ENCODE results near the gene FADS1.
A peak's percentile ranks its signal among the peaks of the same experiment; 100 is the strongest.

The FADS1 gene

DNA sequence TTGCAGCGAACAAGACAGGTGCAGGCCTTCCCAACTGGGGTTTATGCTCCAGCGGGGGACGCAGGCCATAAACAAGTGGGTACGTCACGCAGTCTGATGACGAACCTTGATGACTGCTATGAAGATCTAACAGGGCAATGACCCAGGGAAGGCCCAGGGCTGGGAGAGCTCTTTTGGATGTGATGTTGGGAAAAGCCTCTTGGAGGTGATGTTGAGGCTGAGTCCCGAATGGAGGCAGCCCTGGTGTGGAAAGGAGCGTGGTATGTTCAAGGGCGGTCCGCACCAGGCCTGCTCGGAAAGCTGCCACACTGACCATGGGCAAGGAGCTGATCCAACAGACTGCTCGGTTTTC is 17.1 kb upstream of the FADS1 start:
- H2AFZ ChIP-seq (ENCODE audit: low read length, unreplicated experiment) = no peak overlapping the region
- peak overlapping the region; percentile 70; the same call in 1 of the 2 replicates for H3K27ac ChIP-seq (ENCODE audit: low read depth, low read length)
- H3K27me3 ChIP-seq (ENCODE audit: insufficient read depth, low read length) = no peaks in the 10 kb centered on the region
- peaks cover 41% of the 10 kb centered on the region for H3K4me1 ChIP-seq (ENCODE audit: control insufficient read depth, insufficient read depth, low read length, unreplicated experiment)
- H3K4me3 ChIP-seq (ENCODE audit: low read depth, low read length) = no peak overlapping the region
- H3K79me2 ChIP-seq (ENCODE audit: control insufficient read depth, insufficient read depth, low read length, unreplicated experiment) = peaks cover 31% of the 10 kb centered on the region
- H3K36me3 ChIP-seq (ENCODE audit: insufficient read depth, low read length) = 0 out of 2 replicates have a peak, but pooled peaks cover 5% of the 10 kb centered on the region

DNA sequence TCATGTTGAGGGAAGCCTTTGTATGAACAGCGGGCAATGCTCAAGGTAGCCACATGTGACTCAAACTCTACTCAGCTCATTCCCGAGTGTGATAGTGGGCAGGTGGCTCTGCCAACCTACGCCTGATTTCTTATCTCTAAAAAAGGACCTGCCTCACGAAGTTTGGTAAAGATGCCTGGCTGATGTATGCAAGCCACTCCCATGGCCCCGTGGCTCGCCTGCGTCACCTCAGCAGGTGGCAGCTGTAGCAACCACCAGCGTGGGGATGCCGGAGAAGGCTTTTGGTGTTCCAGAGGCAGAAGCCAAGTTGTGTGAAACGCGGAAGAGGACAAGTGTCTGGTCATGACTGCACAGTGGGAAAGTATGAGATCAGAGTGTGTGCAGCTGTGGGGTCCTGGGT is 16.7 kb upstream of the FADS1 start:
- Histone ChIP-seq H3K4me3 (ENCODE audit: low read depth, low read length) (no peak overlapping the region), H3K36me3 (ENCODE audit: insufficient read depth, low read length) (0 out of 2 replicates have a peak, but pooled peaks cover 5% of the 10 kb centered on the region), H3K4me1 (ENCODE audit: control insufficient read depth, insufficient read depth, low read length, unreplicated experiment) (peaks cover 41% of the 10 kb centered on the region), H2AFZ (ENCODE audit: low read length, unreplicated experiment) (no peak overlapping the region), H3K27ac (ENCODE audit: low read depth, low read length) (no peak overlapping the region), H3K27me3 (ENCODE audit: insufficient read depth, low read length) (no peaks in the 10 kb centered on the region), H3K79me2 (ENCODE audit: control insufficient read depth, insufficient read depth, low read length, unreplicated experiment) (peaks cover 33% of the 10 kb centered on the region)

DNA sequence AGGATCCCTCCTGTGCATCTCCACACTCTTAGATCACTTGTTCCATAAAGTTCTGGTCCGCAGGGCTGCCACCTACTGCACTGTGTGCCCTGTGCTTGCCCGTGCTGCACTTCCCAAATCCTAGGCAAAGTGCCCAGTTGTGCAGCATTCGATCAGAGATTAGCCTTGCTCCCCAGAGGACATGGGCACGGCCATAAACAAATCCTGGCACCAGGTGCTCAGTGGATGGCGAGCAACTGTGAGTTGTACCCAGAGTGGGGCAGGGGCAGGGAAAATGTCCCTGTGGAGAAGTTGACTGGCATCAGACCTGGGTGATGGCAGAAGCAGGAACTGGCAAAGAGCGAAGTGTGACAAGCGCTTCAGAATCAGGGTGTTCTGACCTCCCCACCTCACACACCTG is 16.0 kb upstream of the FADS1 start:
- H3K4me3 ChIP-seq (ENCODE audit: low read depth, low read length) = no peak overlapping the region
- H3K79me2 ChIP-seq (ENCODE audit: control insufficient read depth, insufficient read depth, low read length, unreplicated experiment) = peaks cover 33% of the 10 kb centered on the region
- no peak overlapping the region for H3K27ac ChIP-seq (ENCODE audit: low read depth, low read length)
- no peaks in the 10 kb centered on the region for H3K27me3 ChIP-seq (ENCODE audit: insufficient read depth, low read length)
- H3K4me1 ChIP-seq (ENCODE audit: control insufficient read depth, insufficient read depth, low read length, unreplicated experiment) = peaks cover 41% of the 10 kb centered on the region
- H3K36me3 ChIP-seq (ENCODE audit: insufficient read depth, low read length) = no peaks in the 10 kb centered on the region
- no peak overlapping the region for H2AFZ ChIP-seq (ENCODE audit: low read length, unreplicated experiment)

DNA sequence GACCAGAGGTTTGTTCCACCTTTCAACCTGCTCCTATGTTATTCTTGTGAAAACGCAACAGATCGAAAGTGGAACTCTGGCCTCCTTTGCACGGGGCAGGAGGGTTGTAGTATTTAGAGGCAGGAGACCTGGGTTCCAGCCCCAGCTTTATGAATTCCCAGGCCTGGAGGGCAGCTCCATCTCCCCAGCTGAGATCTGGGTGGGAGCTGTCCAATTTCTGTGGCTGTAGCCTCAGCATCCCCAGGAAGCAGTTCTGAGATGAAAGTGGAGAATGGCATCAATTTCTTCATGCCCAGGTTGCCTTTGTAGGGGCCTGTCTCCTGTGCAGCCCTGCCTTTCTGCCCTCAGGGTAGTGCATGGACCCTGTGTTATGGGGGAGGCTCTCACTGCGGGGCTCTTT is 15.4 kb upstream of the FADS1 start:
- Histone ChIP-seq H3K36me3 (ENCODE audit: insufficient read depth, low read length) (no peaks in the 10 kb centered on the region), H3K79me2 (ENCODE audit: control insufficient read depth, insufficient read depth, low read length, unreplicated experiment) (peaks cover 33% of the 10 kb centered on the region), H3K4me1 (ENCODE audit: control insufficient read depth, insufficient read depth, low read length, unreplicated experiment) (peaks cover 41% of the 10 kb centered on the region), H3K27me3 (ENCODE audit: insufficient read depth, low read length) (no peaks in the 10 kb centered on the region), H3K4me3 (ENCODE audit: low read depth, low read length) (no peak overlapping the region), H2AFZ (ENCODE audit: low read length, unreplicated experiment) (no peak overlapping the region), H3K27ac (ENCODE audit: low read depth, low read length) (no peak overlapping the region)

DNA sequence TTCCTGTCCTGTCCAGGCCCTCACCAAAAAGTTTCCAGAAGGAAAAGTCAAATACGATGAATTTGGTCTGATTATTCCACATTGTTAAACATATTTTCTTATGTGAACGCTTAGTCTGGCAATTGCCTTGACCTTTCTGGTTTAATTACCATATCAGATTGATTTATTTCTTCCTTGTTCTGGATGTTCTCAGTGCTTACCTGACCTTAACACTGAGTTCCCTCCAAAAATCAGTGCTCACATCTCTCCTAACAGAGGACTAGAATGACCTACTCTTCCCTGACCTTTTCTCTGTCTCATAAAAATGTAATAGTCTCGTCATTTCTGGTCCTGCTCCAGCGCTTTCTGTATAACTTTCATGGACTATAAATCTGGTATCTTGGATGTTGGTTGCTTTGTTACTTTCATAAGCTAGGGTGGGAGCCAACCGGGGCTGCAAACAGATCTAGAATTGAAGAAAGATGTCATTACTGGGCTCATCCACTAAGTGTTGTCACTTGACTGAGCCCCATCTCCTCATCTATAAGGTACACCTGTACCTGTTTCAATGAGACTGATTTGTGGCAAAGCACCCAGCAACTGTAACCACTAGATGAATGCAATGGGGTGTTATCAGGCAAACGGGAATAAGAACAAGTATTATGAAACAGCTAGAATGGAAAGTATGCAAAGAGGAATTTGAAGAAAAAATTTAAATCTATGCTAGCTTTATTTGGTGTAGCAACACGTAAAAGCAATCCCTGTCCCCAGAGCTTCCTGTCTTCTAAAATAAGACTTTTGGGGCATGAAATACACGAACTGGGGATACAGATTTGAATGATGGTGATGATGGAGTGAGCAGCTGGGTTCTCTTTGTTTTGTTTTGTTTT is 13.7 kb upstream of the FADS1 start:
- H3K36me3 ChIP-seq (ENCODE audit: insufficient read depth, low read length) = no peaks in the 10 kb centered on the region
- peaks cover 36% of the 10 kb centered on the region for H3K4me1 ChIP-seq (ENCODE audit: control insufficient read depth, insufficient read depth, low read length, unreplicated experiment)
- H3K27me3 ChIP-seq (ENCODE audit: insufficient read depth, low read length) = no peaks in the 10 kb centered on the region
- no peak overlapping the region for H2AFZ ChIP-seq (ENCODE audit: low read length, unreplicated experiment)
- peak overlapping the region; percentile 88 for H3K4me3 ChIP-seq (ENCODE audit: low read depth, low read length)
- no peak overlapping the region for H3K27ac ChIP-seq (ENCODE audit: low read depth, low read length)
- peaks cover 33% of the 10 kb centered on the region for H3K79me2 ChIP-seq (ENCODE audit: control insufficient read depth, insufficient read depth, low read length, unreplicated experiment)

DNA sequence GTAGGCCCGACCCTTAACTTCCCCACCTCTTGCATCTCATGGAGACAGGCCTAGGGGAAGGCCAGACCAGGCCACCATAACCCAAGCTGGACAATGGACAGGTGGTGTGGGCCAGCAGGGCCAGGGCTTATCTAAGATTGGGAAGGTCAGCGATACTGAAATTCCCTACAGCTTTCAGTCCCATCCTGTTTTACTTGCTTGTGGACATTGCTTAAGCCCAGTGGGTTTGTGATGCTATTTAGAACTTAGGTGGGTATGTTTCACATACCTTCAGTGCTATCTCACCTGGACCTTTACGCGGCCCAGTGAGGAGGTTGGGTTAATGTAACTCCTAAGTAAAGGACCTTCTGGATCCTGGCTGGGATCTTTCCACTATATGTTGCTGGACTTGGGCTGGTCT is 13.0 kb upstream of the FADS1 start:
- no peaks in the 10 kb centered on the region for H3K36me3 ChIP-seq (ENCODE audit: insufficient read depth, low read length)

DNA sequence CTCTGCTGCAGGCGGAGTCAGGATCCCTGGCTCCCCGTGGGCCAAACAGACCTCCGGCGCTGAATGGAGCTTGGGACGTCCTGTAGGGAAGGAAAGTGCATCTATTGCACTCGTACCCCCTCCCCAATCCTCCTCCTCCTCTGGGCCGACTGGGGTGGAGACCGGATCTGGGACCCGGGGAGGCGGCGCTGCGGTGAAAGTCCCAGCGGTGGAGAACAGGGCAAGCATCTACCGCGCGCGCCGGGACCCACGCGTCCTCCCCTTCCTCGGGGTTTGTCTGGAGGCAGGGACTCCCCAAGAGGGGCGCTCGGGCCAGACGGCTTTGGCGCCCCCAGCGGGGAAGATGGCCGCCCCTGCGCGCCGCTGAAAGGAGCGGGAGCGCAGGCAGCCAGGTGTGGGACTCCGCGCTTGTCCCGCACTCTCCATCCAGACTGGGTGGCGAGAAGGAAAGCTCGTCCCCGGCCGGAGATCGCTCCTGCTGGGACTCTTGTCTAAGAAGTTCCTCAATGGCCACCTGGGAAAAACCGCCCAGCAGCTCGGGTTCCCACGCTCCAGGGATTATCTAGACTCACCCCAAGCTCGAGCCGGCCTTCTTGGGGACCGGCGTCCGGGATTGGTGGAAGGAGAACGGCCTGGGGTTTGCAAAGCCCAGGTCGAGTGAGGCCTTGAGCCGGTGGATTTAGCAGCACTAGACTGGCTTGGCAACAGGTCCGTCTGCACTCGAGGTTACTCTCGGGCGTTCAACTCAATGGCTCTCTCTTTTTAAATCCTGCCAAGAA is 12.0 kb upstream of the FADS1 start:
- Histone ChIP-seq H3K27me3 (ENCODE audit: insufficient read depth, low read length) (no peaks in the 10 kb centered on the region), H2AFZ (ENCODE audit: low read length, unreplicated experiment) (peak overlapping the region; percentile 29), H3K4me1 (ENCODE audit: control insufficient read depth, insufficient read depth, low read length, unreplicated experiment) (peaks cover 21% of the 10 kb centered on the region), H3K79me2 (ENCODE audit: control insufficient read depth, insufficient read depth, low read length, unreplicated experiment) (peaks cover 33% of the 10 kb centered on the region), H3K36me3 (ENCODE audit: insufficient read depth, low read length) (no peaks in the 10 kb centered on the region), H3K27ac (ENCODE audit: low read depth, low read length) (no peak overlapping the region), H3K4me3 (ENCODE audit: low read depth, low read length) (peak overlapping the region; percentile 88)

More for the DNA sequence above, 13.0 kb upstream of the FADS1 start:
- H3K4me1 ChIP-seq (ENCODE audit: control insufficient read depth, insufficient read depth, low read length, unreplicated experiment) = peaks cover 30% of the 10 kb centered on the region
- H3K27ac ChIP-seq (ENCODE audit: low read depth, low read length) = no peak overlapping the region
- peaks cover 33% of the 10 kb centered on the region for H3K79me2 ChIP-seq (ENCODE audit: control insufficient read depth, insufficient read depth, low read length, unreplicated experiment)
- H2AFZ ChIP-seq (ENCODE audit: low read length, unreplicated experiment) = no peak overlapping the region
- H3K4me3 ChIP-seq (ENCODE audit: low read depth, low read length) = peak overlapping the region; percentile 88
- no peaks in the 10 kb centered on the region for H3K27me3 ChIP-seq (ENCODE audit: insufficient read depth, low read length)

DNA sequence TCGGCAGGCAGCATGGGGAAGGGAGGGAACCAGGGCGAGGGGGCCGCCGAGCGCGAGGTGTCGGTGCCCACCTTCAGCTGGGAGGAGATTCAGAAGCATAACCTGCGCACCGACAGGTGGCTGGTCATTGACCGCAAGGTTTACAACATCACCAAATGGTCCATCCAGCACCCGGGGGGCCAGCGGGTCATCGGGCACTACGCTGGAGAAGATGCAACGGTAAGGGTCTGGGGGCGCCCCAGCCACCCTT is 11.5 kb upstream of the FADS1 start:
- H3K27ac ChIP-seq (ENCODE audit: low read depth, low read length) = no peak overlapping the region
- H3K27me3 ChIP-seq (ENCODE audit: insufficient read depth, low read length) = no peaks in the 10 kb centered on the region
- no peaks in the 10 kb centered on the region for H3K36me3 ChIP-seq (ENCODE audit: insufficient read depth, low read length)
- peaks cover 17% of the 10 kb centered on the region for H3K4me1 ChIP-seq (ENCODE audit: control insufficient read depth, insufficient read depth, low read length, unreplicated experiment)
- peaks cover 33% of the 10 kb centered on the region for H3K79me2 ChIP-seq (ENCODE audit: control insufficient read depth, insufficient read depth, low read length, unreplicated experiment)
- H2AFZ ChIP-seq (ENCODE audit: low read length, unreplicated experiment) = no peak overlapping the region
- H3K4me3 ChIP-seq (ENCODE audit: low read depth, low read length) = peak overlapping the region; percentile 88

DNA sequence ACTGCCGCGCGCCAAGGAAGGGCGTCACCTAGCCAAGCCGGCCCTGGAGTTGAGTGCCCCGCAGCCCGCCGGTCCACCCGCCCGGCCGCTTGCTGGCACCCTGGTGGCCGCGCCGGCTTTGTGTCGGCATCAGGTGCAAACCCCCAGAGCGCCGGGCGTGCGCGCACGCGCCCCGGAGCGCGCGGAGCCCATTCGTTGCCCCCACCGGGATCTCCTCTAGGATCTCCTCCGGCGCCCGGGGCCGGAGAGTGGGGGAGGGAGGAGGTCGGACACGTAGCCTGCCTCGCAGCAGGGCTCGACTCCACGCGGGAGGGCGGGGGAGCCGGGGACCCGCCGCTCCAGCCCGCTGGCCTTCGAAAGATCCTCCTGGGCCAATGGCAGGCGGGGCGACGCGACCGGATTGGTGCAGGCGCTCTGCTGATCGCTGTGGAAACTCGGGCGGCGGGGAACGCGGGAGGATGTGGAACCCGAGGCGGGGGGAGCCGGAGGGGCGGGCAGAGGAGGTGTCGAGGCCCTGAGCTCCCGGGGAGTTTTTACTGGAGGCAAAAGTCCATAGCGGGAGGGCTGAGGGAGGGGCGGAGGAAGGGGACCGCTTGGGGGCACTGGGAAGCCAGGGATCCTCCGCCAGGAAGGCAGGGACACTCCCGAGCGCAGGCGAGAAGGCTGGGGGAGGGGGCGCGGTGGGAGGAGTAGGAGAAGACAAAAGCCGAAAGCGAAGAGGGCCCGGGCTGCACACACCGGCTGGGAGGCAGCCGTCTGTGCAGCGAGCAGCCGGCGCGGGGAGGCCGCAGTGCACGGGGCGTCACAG is 11.0 kb upstream of the FADS1 start, which contains the start of gene FADS2:
FADS2 (plus strand) TSS at position 730 of the 808 bp plus-strand sequence. CDS start 91 bp downstream, outside the sequence.
- peak within 1 kb of the TSS; percentile 29 for H2AFZ ChIP-seq (ENCODE audit: low read length, unreplicated experiment)
- peak within 1 kb of the TSS; percentile 13; the same call in 1 of the 2 replicates for H3K27ac ChIP-seq (ENCODE audit: low read depth, low read length)
- peaks cover 17% of the 10 kb centered on the region for H3K4me1 ChIP-seq (ENCODE audit: control insufficient read depth, insufficient read depth, low read length, unreplicated experiment)
- peak within 1 kb of the TSS; percentile 88 for H3K4me3 ChIP-seq (ENCODE audit: low read depth, low read length)
- no peaks in the 10 kb centered on the region for H3K27me3 ChIP-seq (ENCODE audit: insufficient read depth, low read length)
- H3K79me2 ChIP-seq (ENCODE audit: control insufficient read depth, insufficient read depth, low read length, unreplicated experiment) = peaks cover 33% of the 10 kb centered on the region
- no peaks in the 10 kb centered on the region for H3K36me3 ChIP-seq (ENCODE audit: insufficient read depth, low read length)

DNA sequence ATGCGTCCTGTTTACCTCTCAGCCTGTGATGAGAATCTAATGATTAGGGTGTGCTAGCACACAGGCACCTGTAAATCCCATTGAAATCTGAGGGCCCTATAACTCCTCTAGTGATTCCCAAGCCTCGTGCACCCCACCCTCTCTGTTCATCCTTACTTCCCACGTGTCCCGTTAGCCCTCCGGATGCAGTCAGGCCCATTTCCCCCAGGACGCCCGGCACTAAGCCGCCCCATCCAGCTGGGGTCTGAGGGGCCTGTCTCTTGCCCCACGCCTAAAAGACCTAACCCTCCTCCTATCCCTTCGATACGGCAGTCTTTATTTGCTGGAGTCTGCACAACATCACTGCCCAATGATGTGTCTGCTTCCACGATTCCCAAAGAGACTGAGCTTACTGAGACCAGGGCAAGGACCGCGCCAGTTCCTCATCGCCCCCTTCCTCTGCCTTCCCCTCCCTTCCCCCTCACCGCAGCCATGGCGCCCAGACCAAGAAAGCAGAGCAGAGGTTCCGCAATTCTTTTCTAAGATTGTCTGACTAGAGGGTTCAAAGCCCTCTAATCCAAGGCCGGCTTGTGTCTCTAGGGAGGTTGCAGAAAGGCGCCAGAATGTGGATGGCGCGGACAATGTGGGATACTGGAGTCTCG is 10.2 kb upstream of the FADS1 start:
- Histone ChIP-seq H3K27me3 (ENCODE audit: insufficient read depth, low read length) (no peaks in the 10 kb centered on the region), H3K36me3 (ENCODE audit: insufficient read depth, low read length) (no peaks in the 10 kb centered on the region), H3K4me1 (ENCODE audit: control insufficient read depth, insufficient read depth, low read length, unreplicated experiment) (peaks cover 17% of the 10 kb centered on the region), H2AFZ (ENCODE audit: low read length, unreplicated experiment) (no peak overlapping the region), H3K79me2 (ENCODE audit: control insufficient read depth, insufficient read depth, low read length, unreplicated experiment) (peaks cover 31% of the 10 kb centered on the region), H3K4me3 (ENCODE audit: low read depth, low read length) (peak overlapping the region; percentile 88), H3K27ac (ENCODE audit: low read depth, low read length) (0 out of 2 replicates have a peak overlapping the region, but pooled peaks have one; percentile 13)
